ENCODE data around the gene AMH.

GRCh38 chr19:2255982-2256685, 7.0 kb downstream of the AMH start, which contains the start of gene JSRP1:
- no peak for TF ChIP-seq RAD21 (IDR thresholded peaks at IDR 0.05; ENCODE audit: low read depth)
- TF ChIP-seq, protein P1, sequence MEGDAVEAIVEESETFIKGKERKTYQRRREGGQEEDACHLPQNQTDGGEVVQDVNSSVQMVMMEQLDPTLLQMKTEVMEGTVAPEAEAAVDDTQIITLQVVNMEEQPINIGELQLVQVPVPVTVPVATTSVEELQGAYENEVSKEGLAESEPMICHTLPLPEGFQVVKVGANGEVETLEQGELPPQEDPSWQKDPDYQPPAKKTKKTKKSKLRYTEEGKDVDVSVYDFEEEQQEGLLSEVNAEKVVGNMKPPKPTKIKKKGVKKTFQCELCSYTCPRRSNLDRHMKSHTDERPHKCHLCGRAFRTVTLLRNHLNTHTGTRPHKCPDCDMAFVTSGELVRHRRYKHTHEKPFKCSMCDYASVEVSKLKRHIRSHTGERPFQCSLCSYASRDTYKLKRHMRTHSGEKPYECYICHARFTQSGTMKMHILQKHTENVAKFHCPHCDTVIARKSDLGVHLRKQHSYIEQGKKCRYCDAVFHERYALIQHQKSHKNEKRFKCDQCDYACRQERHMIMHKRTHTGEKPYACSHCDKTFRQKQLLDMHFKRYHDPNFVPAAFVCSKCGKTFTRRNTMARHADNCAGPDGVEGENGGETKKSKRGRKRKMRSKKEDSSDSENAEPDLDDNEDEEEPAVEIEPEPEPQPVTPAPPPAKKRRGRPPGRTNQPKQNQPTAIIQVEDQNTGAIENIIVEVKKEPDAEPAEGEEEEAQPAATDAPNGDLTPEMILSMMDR (IDR thresholded peaks at IDR 0.05 in 2 of 3, conservative IDR thresholded peaks at IDR 0.05 in 1 of 3; ENCODE audit: borderline replicate concordance in 1 of 3, insufficient read depth in 1 of 3, low read depth in 2 of 3, low read length in 2 of 3) = no peak
- TF ChIP-seq ELF1 (IDR thresholded peaks at IDR 0.05; ENCODE audit: borderline replicate concordance, low read depth) = no peak
- TF ChIP-seq SRF (IDR thresholded peaks at IDR 0.05; ENCODE audit: low read depth) = no peak
- no peak for TF ChIP-seq POLR2AphosphoS5 (IDR thresholded peaks at IDR 0.05; ENCODE audit: low read depth, low read length)
- TF ChIP-seq CEBPB (IDR thresholded peaks at IDR 0.05; ENCODE audit: low read depth) = no peak
- TF ChIP-seq EZH2 (IDR thresholded peaks at IDR 0.05) = no peak
- TF ChIP-seq FOSL1 (IDR thresholded peaks at IDR 0.05; ENCODE audit: low read depth) = no peak
- no peak for TF ChIP-seq TCF7L2 (IDR thresholded peaks at IDR 0.05; ENCODE audit: borderline replicate concordance, extremely low read depth, insufficient read depth, insufficient read length)
- no peak for TF ChIP-seq REST (IDR thresholded peaks at IDR 0.05; ENCODE audit: low read depth)
- no peak for TF ChIP-seq POLR2A (IDR thresholded peaks at IDR 0.05; ENCODE audit: borderline replicate concordance, extremely low read depth, insufficient read depth, insufficient read length)
- no peak for TF ChIP-seq EZH2phosphoT487 (IDR thresholded peaks at IDR 0.05; ENCODE audit: borderline replicate concordance)
- TF ChIP-seq EGR1 (IDR thresholded peaks at IDR 0.05; ENCODE audit: low read depth) = no peak
- TF ChIP-seq SP1 (IDR thresholded peaks at IDR 0.05; ENCODE audit: low read depth) = no peak

Data from HCT116 (cell line).